HG02588 (cell line): ENCODE results near the gene ULK4.
"Not testable (repeated sequence)": the region's sequence is repeated elsewhere in the genome, so short reads cannot be mapped to it uniquely, and the experiment has no call there.

Source experiments
- ATAC-seq: cut with Tn5 transposase; IDR thresholded peaks from one replicate; pipeline ENCODE4 v1.9.1; 2021; ENCODE audit warnings: mild to moderate bottlenecking, moderate library complexity; ENCODE audit not compliant: unreplicated experiment

ULK4 gene

DNA sequence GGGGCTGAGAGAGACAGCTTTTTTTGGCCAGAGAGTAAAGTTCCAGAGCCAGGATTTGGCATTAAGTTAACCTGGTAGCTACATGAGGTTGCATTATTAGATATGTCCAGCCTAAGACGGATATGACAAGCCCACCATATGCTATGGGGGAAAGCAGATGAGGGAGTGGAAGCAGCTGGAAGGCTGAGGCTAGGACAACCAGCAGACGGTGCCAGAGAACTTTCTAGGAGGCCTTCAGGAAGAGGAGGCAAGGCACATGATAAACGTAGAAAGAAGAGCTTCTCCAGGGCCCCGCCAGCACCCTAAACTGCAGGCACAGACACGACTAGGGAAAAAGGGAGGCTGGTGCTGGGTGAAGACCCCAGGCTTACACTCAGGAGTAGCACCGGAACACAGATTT is 675.6 kb downstream of the ULK4 start:
- no peak for ATAC-seq

DNA sequence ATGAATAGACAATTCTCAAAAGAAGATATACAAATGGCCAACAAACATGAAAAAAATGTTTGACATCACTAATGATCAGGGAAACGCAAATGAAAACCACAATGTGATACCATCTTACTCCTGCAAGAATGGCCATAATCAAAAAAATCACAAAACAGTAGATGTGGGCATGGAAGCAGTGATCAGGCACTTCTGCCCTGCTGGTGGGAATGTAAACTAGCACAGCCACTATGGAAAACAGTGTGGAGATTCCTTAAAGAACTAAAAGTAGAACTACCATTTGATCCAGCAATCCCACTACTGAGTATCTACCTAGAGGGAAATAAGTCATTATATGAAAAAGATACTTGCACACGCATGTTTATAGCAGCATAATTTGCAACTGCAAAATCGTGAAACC is 677.0 kb downstream of the ULK4 start:
- ATAC-seq: not testable (repeated sequence)

DNA sequence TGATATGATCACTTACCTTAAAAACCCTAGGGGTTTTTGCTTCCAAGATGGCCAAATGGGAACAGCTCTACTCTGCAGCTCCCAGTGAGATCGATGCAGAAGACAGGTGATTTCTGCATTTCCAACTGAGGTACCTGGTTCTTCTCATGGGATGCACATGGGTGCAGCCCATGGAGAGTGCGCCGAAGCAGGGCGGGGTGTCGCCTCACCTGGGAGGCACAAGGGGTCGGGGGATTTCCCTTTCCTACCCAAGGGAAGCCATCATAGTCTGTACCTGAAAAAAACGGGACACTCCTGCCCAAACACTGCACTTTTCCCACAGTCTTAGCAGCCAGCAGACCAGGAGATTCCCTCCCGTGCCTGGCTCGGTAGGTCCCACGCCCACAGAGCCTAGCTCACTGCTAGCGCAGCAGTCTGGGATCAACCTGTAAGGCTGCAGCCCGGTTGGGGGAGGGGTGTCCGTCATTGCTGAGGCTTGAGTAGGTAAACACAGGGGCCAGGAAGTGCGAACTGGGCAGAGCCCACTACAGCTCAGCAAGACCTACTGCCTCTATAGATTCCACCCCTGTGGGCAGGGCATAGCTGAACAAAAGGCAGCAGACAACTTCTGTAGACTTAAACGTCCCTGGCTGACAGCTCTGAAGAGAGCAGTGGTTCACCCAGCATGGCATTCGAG is 684.0 kb downstream of the ULK4 start:
- no peak for ATAC-seq

DNA sequence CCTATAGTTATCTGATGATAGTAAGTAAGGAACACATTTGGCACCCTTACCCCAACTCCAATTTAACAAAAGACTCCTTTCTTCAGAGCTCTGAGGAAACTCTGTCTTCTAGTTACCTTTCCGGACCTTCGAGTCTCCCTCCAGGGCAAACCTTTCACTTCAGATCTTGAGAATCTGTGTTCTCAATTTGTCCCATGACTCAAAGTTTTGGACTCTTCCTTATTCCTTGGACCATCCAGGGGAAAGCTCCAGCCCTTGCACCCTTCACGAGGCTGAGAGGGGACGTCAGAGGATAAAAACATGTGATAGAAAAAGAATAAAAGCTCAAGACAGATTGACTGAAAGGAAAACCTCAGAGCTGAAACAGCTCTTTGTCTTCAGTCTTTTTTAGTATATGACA is 685.7 kb downstream of the ULK4 start:
- ATAC-seq: no peak

DNA sequence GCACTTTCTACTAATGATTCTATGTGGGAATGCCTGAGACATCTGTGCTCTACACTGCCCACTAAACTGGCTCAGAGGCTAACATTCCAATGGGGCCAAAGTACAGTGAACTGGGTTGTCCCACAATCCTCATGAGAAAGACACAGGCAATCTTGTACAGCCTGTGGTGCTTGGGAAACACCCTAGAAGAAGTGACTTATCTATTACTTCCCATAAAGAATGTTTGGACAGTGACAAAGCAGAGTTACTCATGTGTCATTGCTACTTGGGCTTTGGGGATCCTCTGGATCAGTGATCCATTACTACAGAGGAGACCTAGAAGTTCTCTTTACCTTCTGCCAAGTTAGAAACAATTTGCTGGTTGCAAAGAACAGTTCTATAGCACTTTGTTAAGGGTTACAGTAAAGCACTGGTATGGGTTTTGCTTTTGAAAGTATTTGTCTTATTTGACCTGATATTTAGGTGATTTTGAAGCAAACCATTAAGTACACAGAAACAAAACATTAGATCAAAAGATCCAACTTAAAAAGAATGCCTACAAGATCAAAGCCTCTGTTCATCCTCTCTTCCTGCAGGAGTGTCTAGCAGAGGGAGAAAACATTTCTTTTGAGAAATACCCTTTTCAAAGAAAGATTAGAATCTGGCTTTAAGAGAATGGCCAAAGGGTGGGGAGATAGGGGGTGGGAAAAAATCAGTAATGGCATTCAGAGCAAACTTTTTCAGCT is 686.8 kb downstream of the ULK4 start:
- ATAC-seq: no peak

DNA sequence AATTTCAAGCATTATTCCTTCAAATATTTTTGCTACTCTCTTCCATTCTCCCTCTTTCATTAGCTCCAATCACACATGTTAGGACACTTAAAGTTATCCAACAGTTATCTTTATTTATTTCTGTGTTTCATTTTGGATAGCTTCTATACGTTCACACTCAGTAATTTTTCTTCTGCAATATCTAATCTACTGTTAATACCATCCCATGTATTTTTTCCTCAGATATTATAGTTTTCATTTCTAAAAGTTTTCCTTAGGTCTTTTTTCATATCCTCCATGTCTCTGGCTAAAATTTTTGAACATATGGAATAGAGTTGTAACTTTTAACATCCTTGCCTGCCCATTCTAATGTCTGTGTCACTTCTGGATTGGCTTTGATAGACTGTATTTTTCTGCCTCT is 689.2 kb downstream of the ULK4 start:
- ATAC-seq: no peak

DNA sequence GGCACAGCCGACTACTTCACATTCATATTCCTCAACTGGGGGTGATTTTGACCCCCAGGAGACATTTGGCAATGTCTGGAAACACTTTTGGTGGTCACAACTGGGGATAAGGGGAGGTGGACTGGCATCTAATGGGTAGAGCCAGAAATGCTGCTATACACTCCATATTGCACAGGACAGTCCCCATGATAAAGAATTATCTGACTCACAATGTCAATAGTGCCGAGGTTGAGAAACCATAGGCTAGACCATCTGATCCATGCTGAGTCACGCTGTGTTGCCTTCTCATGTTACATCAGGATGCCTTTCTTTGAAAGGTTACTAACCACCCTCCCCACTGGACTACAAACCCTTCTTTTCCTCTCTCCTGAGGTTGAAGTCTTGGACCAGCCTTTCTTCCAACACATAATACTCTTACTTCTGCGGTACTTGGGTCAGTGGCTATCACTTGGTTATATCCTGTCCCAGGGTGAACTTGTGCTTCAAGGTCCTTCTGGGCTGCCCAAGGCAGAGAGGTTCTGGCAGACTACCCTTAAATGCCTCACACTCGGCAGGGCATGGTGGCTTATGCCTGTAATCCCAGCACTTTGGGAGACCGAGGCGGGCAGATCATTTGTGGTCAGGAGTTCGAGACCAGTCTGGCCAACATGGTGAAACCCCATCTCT is 693.8 kb downstream of the ULK4 start:
- no peak for ATAC-seq

DNA sequence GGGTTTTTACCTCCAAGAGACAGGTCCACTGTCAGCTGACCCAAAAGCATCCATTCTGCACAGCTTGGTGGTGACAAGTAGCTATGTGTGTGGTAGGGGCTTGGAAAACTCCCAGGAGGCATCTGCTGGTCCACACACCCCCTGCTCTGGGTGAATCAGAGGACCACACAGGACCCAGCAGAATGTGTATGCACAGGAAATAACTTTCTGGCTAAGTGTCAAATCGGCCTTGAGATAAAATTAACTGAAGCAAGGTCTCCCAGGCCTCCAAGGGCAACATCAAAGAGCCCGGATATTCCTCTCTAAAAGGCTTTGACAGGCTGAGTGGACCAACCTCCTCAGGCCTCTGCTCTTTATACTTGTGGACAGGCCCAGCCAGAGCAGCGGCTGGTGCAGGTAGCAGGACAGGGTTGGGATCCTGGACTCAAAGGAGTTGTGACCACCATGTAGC is 696.1 kb downstream of the ULK4 start:
- no peak for ATAC-seq

DNA sequence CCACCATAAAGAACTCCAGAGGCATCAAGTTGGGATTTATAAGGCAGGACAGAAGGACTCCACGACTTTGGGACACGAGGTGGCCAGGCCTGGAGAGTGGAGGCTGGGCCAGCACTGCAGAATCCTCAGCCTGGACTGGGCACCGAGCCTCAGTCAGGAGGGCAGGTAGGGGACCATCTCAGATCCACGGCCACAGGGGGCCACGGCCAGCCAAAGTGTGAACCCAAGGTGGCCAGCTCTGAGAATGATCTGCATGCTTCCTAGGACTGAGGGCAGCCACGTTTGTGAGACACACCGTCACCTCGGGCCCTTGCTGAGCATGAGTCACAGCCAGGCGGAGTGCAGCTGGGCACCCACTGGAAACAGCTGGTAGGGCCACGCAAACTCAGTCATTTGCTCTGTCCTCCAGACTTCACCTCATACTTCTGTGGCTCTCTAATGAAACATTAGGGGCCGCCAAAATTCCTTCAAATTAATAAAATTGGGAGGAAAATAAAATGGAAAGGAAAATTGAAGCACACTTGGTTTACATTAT is 696.8 kb downstream of the ULK4 start:
- ATAC-seq: no peak

DNA sequence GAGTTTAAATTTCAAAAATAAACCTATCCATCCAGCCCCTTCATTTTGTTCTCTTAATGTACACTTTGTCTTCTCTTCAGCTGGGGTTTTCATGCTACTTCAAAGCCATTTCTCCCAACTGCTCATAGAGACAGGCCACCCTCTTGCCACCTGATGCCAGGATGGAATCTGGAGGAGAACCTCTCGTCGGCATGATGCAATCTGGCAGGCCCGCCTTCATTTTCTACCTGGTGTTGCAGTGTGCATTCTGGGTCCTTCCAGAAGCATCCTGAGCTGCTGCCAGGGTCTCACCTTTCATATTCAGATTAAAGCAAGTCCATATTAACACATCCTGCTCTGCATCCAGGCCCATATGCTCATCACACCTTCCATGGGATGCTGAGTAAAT is 701.8 kb downstream of the ULK4 start:
- ATAC-seq: no peak

DNA sequence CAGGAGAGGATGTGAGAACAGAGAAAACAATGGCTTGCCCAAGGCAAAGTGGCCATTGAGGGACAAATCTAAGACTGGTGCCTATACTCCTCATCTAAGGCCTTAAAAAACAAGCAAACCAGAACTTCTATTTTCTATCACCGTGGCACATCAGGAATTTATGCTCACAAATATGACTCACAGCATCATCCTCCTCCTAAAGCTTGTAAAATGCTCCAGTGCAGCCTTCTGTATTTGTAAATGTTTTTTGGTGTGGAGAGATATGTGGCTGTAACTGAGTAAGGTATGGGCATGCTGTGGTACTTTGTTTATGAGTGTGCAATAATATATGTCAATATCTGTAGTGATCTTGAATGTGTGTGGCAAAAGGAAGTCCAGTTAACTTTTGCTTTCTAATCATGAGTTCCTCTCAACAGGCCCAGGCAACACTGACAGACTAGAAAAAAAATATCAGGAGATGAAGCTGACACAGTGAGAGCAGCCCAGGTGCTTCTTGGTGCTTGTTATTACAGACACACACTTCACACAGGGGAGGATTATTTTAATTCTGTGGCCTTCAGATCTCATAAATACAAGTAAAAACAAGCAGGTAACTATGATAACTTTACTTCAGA is 702.3 kb downstream of the ULK4 start:
- no peak for ATAC-seq

DNA sequence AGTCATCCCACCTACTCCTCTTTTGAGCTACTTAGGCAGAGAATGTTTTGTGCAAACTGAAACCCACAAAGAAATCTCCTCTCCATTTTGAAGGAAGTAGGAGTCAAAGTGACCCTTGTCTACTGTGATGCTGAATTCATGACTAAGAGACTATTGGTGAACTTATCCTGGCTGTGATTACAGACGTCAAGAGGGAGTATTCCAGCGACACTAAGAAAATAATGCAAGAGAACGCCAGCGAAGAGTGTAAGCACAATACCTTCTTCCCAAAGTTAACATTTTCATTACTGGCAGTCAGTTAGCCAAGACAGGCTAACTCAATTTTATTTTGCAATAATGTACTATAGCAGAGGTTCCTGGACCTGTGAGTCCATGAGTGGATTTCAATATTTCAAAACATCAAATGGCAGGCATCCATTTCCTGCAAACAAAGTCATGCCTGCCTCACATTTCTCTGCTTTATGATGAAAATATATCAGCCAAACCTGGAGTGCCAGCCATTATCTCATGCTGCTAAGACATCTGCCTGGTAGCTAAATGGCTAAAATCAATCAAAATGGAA is 703.6 kb downstream of the ULK4 start:
- ATAC-seq: no peak

DNA sequence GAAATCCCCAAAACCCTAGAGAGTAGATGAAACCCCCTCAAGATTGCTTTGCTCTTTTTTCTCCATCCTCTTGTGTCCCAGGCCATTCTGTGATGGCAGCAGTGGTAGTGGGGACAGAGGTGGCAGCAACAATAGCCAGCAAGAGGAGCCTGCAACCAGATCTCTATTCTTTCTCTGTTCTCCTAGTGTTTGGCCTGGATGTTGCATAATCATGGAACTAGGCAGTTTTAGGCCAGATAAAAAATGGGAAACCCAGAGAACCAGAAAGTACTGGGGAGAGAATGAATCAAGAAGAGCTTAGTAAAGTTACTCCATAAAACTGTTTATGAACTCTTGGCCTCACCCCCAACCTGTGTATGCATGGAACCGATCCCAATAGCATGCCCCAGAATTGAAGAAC is 710.3 kb downstream of the ULK4 start:
- ATAC-seq: no peak

DNA sequence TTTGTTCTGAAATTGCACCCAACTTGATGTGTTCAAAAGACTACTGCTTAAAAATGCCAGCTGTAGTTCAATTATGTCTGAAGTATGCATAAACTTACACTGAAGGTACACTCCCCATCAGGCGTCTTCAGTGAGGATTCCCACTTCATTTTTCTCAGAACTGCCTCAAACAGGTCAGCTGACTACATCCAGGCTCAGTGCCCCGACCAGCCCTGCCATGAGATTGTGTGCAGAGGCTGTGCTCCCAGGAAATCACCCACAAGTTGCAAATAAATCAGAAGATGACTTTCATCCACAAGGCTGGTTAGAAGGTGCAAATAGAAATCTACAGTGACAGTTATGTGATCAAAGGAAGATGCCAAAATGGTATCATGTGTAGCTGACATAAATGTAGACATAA is 711.1 kb downstream of the ULK4 start:
- no peak for ATAC-seq

DNA sequence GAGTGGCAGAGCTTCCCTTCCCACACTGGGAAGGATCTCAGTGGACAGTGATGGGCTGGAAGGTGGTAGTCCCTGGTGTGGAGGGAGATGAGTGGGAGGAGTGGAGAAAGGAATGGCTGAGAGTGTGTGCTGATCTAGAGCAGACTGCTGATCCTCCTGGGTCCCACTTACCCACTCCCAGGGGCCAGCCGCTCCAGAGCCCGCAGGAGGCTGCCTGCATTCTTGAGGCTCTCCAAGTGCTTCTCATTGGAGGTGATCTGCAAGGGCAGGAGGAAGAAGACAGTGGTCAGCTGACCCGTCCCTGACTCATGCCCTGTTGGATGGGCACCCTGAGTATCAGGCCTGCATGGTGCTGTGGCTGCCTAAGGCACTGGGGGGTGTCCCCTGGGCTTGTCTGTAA is 712.6 kb downstream of the ULK4 start:
- no peak for ATAC-seq

DNA sequence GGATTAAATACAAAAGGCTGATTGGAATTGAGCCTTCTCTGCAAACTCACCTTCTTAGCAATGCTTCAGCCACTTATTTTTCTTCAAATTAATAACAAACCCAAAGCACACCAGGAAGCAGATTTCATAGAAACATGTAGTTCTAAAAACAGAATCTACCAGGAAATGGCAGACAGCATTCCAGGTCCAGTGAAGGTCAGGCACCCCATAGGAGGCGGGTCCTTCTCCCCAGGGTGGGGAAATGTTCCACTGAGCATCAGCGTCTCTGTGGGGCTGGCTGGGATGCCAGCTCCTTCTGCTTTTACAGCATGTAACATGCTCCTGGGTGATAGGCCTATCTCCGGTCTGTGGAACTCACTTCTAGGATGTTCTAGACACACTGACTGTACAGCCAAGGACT is 713.4 kb downstream of the ULK4 start:
- no peak for ATAC-seq

DNA sequence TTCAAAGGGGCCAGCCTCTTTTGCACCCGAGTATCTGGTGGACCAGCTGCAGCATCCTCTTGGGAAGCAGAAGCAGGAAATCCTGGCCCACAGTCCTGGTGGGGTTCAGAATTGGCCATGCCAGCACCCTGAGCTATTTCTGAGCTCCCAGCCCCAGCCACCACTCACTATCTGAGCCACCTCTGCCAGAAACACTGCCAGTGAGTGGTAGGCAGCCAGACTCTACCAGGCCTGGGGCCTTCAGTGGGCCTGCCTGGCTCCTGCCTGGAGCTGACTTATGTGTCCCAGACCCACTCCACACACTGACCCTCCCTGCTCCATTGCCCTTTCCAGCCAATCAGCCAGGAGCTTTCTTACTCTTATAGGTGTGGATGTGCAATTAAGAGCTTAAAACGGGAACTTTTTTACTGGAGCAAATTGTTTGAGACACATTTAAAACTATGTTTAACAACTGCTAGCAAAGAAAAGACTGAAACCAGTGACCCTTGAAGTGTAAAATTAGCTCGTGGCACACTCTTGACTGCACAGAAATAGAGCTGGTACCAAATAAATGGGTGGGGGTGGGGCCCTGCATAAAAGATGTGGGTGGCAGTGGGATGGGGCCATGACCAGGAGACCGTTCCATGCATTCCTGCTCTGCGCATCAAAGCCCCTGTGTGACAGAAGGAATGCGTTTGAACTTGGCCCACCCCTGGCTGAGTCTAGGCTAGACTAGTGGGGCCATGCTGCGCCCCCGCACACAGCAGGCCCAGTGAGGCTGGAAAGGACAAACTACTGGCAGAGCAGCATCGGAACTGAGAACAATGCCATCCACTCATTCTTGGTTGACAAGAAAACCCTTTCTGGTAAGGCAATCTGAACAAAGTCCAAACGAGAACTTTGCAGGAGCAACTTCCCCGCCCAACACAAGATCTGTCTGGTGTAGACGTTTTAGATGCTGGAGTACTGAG is 714.6 kb downstream of the ULK4 start:
- no peak for ATAC-seq

DNA sequence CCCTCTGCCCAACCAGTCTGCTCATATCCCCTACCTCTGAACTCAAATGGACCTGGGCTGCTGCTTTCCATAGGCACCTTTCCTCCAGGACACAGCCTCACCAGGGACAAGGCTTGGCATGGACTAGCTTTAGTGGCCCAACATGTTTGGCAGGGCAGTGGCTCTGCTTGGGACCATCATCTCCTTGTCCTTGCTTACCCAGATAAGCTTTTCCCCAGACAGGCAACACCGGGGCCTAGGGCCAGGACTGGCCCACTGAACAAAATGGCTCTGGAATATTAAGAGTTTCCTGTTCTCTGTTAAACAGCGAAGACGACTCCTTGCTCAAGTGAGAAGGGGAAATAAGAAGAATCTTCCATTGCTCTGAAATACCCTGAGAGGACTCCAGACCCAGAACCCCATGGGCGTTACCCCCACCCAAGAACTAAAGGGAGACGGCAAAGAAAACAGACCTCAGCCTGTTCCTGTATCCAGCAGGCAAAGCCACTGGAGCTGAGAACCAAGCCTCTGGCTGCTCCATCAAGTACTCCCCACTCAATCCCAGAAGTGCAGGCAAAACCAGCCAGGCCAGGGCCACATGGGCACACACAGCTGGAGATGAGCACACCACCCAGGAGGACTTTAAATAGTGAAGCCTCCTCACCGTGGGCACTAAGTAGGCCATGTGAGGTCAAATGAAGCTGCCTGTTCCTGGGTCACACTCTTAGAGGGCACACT is 717.1 kb downstream of the ULK4 start:
- no peak for ATAC-seq

DNA sequence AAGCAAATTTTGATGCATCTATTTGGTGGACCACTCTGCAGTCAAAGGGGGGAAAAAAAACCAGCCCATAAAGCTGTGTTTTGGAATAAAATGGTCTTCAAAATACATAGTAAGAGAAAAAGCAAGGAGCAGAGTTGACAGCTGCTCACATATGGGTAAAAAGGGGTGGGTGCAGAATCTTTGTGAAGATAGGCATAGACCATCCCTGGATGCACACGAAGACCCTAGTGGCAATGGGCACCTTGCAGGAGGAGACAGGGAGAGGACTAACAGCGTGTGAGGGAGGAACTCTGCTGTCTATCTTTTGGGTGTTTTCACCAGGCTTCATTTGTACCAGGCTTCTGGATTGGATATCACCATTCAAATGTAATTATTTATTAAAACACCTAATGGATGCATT is 718.7 kb downstream of the ULK4 start:
- ATAC-seq: no peak
